HEK293 (cell line): ENCODE results near the gene CFL1.

Experiments
- CTCF ChIA-PET: fragments of 350-600 bp; formaldehyde crosslinking; extraction: SDS; loops from one replicate; lab custom pipeline; 2021; ENCODE audit warnings: antibody characterized with exemption; lab: Yijun Ruan, JAX
- POLR2A ChIA-PET: fragments of 300-600 bp; formaldehyde crosslinking; extraction: SDS; loops from one replicate; lab custom pipeline; 2020; ENCODE audit warnings: antibody characterized with exemption, inconsistent platforms; lab: Yijun Ruan, JAX
- H3K27ac ChIP-seq: fragments of 200-500 bp; sonication (Bioruptor generic); 2 replicates; pipeline ENCODE4 v1.5.1; 2014; ENCODE audit warnings: low read depth, low read length, control low read depth, inconsistent platforms; ENCODE audit errors: extremely low read depth
- H3K36me3 ChIP-seq, 2 experiments: fragments of 200-500 bp in 1 of 2; sonication (Bioruptor generic) in 1 of 2; 1 replicate in 1 of 2; 2 replicates in 1 of 2; pipeline ENCODE4 v1.5.1; 2014 to 2017; ENCODE audit warnings: inconsistent platforms in 2 of 2, low read length in 2 of 2; ENCODE audit not compliant: control insufficient read depth in 2 of 2, insufficient read depth in 1 of 2
- H3K4me1 ChIP-seq: fragments of 200-500 bp; sonication (Bioruptor generic); 2 replicates; pipeline ENCODE4 v1.5.1; 2014; ENCODE audit warnings: mild to moderate bottlenecking, low read length, inconsistent platforms; ENCODE audit not compliant: control insufficient read depth, insufficient read depth
- H3K4me3 ChIP-seq: 2 replicates; pipeline ENCODE4 v1.5.1; 2011; ENCODE audit warnings: low read depth, mild to moderate bottlenecking, control low read depth, low read length, moderate library complexity
- H3K9me3 ChIP-seq: fragments of 200-500 bp; sonication (Bioruptor generic); 2 replicates; pipeline ENCODE4 v1.5.1; 2014; ENCODE audit warnings: low read depth, low read length, inconsistent platforms; ENCODE audit not compliant: control insufficient read depth, insufficient read depth
- SALL2 ChIP-seq: fragments of 450-650 bp; formaldehyde crosslinking; IDR thresholded peaks from 2 replicates; pipeline ENCODE4 v1.5.0; 2017; ENCODE audit warnings: missing biosample characterization, mild to moderate bottlenecking, missing genetic modification characterization, borderline replicate concordance
- SETDB1 ChIP-seq: IDR thresholded peaks from one replicate; pipeline ENCODE4 v1.6.1; 2017; ENCODE audit warnings: mild to moderate bottlenecking, low read length, moderate library complexity, mixed read lengths; ENCODE audit not compliant: insufficient read length
- ZBTB26 ChIP-seq: fragments of 450-650 bp; formaldehyde crosslinking; optimal IDR thresholded peaks from 2 replicates; pipeline ENCODE3; 2016; ENCODE audit warnings: missing biosample characterization, mild to moderate bottlenecking, missing genetic modification characterization
- ZNF248 ChIP-seq: fragments of 450-650 bp; formaldehyde crosslinking; IDR thresholded peaks from 2 replicates; pipeline ENCODE4 v1.5.1; 2017; ENCODE audit warnings: missing biosample characterization, missing genetic modification characterization
- ZNF391 ChIP-seq: fragments of 450-650 bp; formaldehyde crosslinking; IDR thresholded peaks from 2 replicates; pipeline ENCODE4 v1.5.1; 2016; ENCODE audit warnings: low read depth, missing biosample characterization, missing genetic modification characterization, borderline replicate concordance
- ZNF398 ChIP-seq: fragments of 450-650 bp; formaldehyde crosslinking; IDR thresholded peaks from 2 replicates; pipeline ENCODE4 v1.5.1; 2017; ENCODE audit warnings: missing biosample characterization, missing genetic modification characterization
- ZNF596 ChIP-seq: fragments of 450-650 bp; IDR thresholded peaks from 2 replicates; pipeline ENCODE4 v1.5.0; 2018; ENCODE audit warnings: missing biosample characterization, mild to moderate bottlenecking, missing genetic modification characterization, moderate library complexity
- ZSCAN30 ChIP-seq: fragments of 450-650 bp; IDR thresholded peaks from 2 replicates; pipeline ENCODE4 v1.5.1; 2018; ENCODE audit warnings: missing biosample characterization, mild to moderate bottlenecking, missing genetic modification characterization, moderate library complexity

The CFL1 gene

GRCh38 chr11:65886826-65887722 is 29.1 kb upstream of the CFL1 start:
- Histone ChIP-seq H3K4me3 (peak overlapping the region; percentile 87), H3K9me3 (no peaks in the 10 kb centered on the region)
- TF ChIP-seq SALL2 (tag by site-specific recombination) = no peak
- no peak for TF ChIP-seq ZNF596 (tag by site-specific recombination)
- TF ChIP-seq ZBTB26 (tag by site-specific recombination) = no peak
- no peak for TF ChIP-seq ZNF398
- no peak for TF ChIP-seq ZSCAN30 (tag by site-specific recombination)
- TF ChIP-seq, all 188 proteins: peak for 0
- CTCF ChIA-PET = interaction anchor here (0.6 to 9.5 kb wide), 24 partner anchors 9 to 180 kb away, joined by 3 to 189 read pairs (median 5); partner anchors contain the start of genes CFL1, FOSL1, KAT5 and MUS81
- POLR2A ChIA-PET = interaction anchor here (1.4 to 6.1 kb wide), 6 partner anchors 13 to 225 kb away, joined by 4 to 121 read pairs (median 16); partner anchors contain the start of genes CFL1, FOSL1, MUS81 and RELA
- H3K27ac ChIP-seq = peak overlapping the region; percentile 1; the same call in 1 of the 2 replicates
- H3K4me1 ChIP-seq = no peaks in the 10 kb centered on the region
- peaks cover 0 to 50% of the 10 kb centered on the region in 2 experiments; a peak in 2 of 3 replicates for H3K36me3 ChIP-seq

GRCh38 chr11:65885808-65886536 is 28.0 kb upstream of the CFL1 start:
- no peak overlapping the region for H3K4me3 ChIP-seq

GRCh38 chr11:65885231-65885630 is 27.3 kb upstream of the CFL1 start:
- H3K36me3 ChIP-seq = peaks cover 0 to 53% of the 10 kb centered on the region in 2 experiments; a peak in 2 of 3 replicates
- CTCF ChIA-PET = interaction anchor here (0.5 to 9.5 kb wide), 49 partner anchors 8 to 281 kb away, joined by 3 to 189 read pairs (median 5); partner anchors contain the start of genes CFL1, FOSL1, KAT5 and MUS81
- TF ChIP-seq ZNF398 = no peak
- no peak for TF ChIP-seq SETDB1
- no peaks in the 10 kb centered on the region for H3K4me1 ChIP-seq
- POLR2A ChIA-PET = interaction anchor here (0.6 to 2.3 kb wide), 12 partner anchors 11 to 251 kb away, joined by 3 to 13 read pairs (median 6); partner anchors contain the start of genes CFL1, KAT5, MUS81 and RNASEH2C
- H3K27ac ChIP-seq = no peak overlapping the region
- no peak overlapping the region for H3K4me3 ChIP-seq
- H3K9me3 ChIP-seq = no peaks in the 10 kb centered on the region

More at GRCh38 chr11:65885808-65886536, 28.0 kb upstream of the CFL1 start:
- TF ChIP-seq ZNF391 = no peak
- TF ChIP-seq ZNF248 = 0 out of 2 replicates have a peak, but pooled peaks have one; percentile 71
- TF ChIP-seq, all 188 proteins: peak for 1
- Histone ChIP-seq H3K4me1 (no peaks in the 10 kb centered on the region), H3K27ac (no peak overlapping the region), H3K36me3 (peaks cover 0 to 53% of the 10 kb centered on the region in 2 experiments; a peak in 2 of 3 replicates), H3K9me3 (no peaks in the 10 kb centered on the region)
- ChIA-PET CTCF (interaction anchor here (0.6 to 9.5 kb wide), 34 partner anchors 9 to 271 kb away, joined by 3 to 189 read pairs (median 8); partner anchors contain the start of genes CFL1, FOSL1, KAT5 and MUS81), POLR2A (interaction anchor here (2.0 to 6.1 kb wide), 4 partner anchors 26 to 166 kb away, joined by 5 to 121 read pairs (median 12); partner anchors contain the start of genes CFL1, MUS81 and RNASEH2C)
